Measurements from ENCODE around the gene MARF1.

Gene MARF1

DNA sequence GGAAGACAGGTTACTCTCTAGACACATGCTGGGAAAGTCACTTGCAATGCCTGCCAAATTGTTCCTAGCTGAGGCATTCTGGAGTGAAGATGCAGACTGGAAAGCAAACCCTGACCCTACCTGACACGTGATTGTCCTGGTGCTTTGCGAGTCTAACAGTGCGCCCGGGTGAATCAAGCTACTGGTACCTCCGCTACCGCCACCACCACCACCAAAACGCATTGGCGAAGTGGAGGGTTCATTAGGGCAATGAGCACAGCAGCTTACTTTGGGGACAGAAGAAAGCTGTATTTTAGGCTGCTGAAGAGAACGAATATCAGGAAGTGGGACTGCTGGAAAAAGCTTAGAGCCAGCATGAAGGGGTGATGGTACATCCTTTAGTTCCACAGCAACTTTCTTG, 7.0 kb downstream of the MARF1 start:
- DNase-seq (ENCODE audit: low spot score) = no peak

DNA sequence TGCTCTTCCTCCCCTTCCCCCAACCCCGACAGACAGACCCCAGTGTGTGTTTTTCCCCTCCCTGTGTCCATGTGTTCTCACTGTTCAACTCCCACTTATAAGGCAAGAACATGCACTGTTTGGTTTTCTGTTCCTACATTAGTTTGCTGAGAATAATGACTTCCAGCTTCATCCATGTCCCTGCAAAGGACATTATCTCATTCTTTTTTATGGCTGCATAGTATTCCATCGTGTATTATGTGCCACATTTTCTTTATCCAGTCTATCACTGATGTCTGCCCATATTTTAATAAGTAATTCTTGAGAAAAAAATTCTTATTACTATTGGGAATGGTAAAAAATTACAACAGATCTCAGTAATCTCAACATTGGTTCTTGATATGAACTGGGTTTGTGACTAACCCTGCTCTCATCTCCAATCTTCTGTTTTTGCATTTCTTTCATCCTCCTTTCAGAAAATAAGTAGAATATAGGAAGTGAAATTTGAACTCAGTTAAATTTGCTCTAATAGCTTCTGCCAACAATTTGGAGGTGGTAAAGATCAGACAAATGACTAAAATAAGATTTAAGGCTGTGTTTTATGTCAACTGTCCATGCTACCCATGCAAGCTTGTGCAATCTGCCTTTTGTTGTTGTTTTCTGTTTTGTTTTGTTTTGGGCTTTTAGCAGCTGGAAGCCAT, 11.1 kb downstream of the MARF1 start:
- no peak for DNase-seq (ENCODE audit: low spot score)
- TF ChIP-seq CTCF (IDR thresholded peaks at IDR 0.05; ENCODE audit: extremely low read depth, missing control alignments) = no peak

More for the DNA sequence above, 7.0 kb downstream of the MARF1 start:
- TF ChIP-seq CTCF (IDR thresholded peaks at IDR 0.05; ENCODE audit: extremely low read depth, missing control alignments) = no peak

DNA sequence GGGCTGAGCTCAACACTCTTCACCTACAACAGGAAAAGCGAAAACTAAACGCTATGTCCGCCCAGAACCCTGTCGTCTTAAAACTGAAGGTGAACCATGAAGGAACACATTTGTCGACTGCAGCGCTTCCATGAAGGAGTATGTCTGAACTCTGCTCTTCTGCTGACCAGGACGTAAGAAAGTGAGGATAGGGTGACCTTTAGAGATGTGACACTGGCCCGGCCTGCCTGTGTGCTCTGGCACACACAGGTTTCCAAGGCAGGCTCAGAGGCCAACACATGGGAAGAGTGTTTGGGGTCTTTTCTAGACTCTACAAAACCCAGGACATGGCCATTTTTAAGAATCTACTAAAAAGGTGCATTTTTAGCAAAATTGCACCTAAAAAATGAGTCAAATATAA, 21.1 kb downstream of the MARF1 start:
- TF ChIP-seq CTCF (IDR thresholded peaks at IDR 0.05; ENCODE audit: extremely low read depth, missing control alignments) = no peak
- no peak for DNase-seq (ENCODE audit: low spot score)

GRCh38 chr16:15621456-15621855, 21.5 kb downstream of the MARF1 start:
- no peak for DNase-seq (ENCODE audit: low spot score)
- no peak for TF ChIP-seq CTCF (IDR thresholded peaks at IDR 0.05; ENCODE audit: extremely low read depth, missing control alignments)

- DNase-seq (ENCODE audit: low spot score) = no peak
- TF ChIP-seq CTCF (IDR thresholded peaks at IDR 0.05; ENCODE audit: extremely low read depth, missing control alignments) = no peak
Measured at GRCh38 chr16:15620611-15621195, 22.3 kb downstream of the MARF1 start.

- no peak for TF ChIP-seq CTCF (IDR thresholded peaks at IDR 0.05; ENCODE audit: extremely low read depth, missing control alignments)
- DNase-seq (ENCODE audit: low spot score) = no peak
Measured at GRCh38 chr16:15618392-15618791, 24.6 kb downstream of the MARF1 start.

DNA sequence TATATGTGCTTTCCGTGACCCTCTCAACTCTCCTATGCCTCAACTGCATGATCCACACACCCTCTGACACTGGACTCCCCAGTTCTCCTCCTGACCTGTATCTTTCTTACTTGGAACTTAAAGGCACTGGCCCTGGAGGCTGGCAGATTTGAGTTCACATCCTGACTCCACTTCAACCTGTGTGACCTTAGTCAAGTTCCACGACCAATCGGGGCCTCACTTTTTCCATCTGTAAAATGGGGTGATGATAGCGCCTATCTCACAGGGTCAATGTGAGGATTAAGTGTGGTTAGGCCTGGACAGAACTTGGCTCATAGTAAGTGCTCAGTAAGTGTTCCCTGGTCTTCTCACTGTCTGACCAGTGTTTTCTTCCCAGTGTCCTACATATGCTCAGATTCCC, 25.1 kb downstream of the MARF1 start:
- TF ChIP-seq CTCF (IDR thresholded peaks at IDR 0.05; ENCODE audit: extremely low read depth, missing control alignments) = no peak
- no peak for DNase-seq (ENCODE audit: low spot score)
